ENCODE measurements around the gene CDH4.

Gene CDH4

DNA sequence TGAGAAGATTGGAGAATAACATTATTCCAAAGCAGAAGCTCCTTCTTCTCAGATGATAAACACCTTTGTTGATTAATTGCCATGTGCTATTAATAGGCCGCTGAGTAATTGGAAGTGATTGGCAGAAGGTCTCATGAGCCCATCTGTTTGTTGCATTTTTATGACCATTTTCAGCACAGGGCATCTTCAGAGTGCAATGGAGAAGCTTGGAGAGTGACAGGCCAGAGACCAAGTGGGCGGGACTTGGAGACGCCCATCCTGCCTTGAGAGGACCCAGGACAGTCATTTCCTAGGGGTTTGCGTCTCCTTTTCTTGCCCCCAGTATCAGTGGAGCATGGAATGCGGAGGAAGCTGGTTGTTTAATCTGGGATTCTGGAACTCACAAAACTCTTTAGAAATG is 89.5 kb downstream of the CDH4 start:
- no peak overlapping the region for H3K27ac ChIP-seq (ENCODE audit: low read depth, low read length)
- no peak overlapping the region for H2AFZ ChIP-seq (ENCODE audit: low read depth, low read length, severe bottlenecking)
- no peaks in the 10 kb centered on the region for H3K36me3 ChIP-seq (ENCODE audit: low read length)
- no peak overlapping the region for H3K9ac ChIP-seq (ENCODE audit: low read length)
- no peak overlapping the region for H3K4me3 ChIP-seq (ENCODE audit: insufficient read depth, low read length, poor library complexity, severe bottlenecking)
- no peak for TF ChIP-seq EZH2phosphoT487 (conservative IDR thresholded peaks at IDR 0.05; ENCODE audit: low read length)
- TF ChIP-seq, protein P1, sequence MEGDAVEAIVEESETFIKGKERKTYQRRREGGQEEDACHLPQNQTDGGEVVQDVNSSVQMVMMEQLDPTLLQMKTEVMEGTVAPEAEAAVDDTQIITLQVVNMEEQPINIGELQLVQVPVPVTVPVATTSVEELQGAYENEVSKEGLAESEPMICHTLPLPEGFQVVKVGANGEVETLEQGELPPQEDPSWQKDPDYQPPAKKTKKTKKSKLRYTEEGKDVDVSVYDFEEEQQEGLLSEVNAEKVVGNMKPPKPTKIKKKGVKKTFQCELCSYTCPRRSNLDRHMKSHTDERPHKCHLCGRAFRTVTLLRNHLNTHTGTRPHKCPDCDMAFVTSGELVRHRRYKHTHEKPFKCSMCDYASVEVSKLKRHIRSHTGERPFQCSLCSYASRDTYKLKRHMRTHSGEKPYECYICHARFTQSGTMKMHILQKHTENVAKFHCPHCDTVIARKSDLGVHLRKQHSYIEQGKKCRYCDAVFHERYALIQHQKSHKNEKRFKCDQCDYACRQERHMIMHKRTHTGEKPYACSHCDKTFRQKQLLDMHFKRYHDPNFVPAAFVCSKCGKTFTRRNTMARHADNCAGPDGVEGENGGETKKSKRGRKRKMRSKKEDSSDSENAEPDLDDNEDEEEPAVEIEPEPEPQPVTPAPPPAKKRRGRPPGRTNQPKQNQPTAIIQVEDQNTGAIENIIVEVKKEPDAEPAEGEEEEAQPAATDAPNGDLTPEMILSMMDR (IDR thresholded peaks at IDR 0.05; ENCODE audit: insufficient read depth, low read length, poor library complexity, severe bottlenecking), result no peak
- H3F3A ChIP-seq (ENCODE audit: insufficient read depth), result no peaks in the 10 kb centered on the region
- H3K27me3 ChIP-seq (ENCODE audit: low read length), result no peaks in the 10 kb centered on the region
- no peaks in the 10 kb centered on the region for H3K9me2 ChIP-seq (replicated peaks; ENCODE audit: insufficient read depth, low read length)
- H3K9me3 ChIP-seq (ENCODE audit: insufficient read depth, low read length), result no peaks in the 10 kb centered on the region
- no peaks in the 10 kb centered on the region for H4K20me1 ChIP-seq (ENCODE audit: low read depth, low read length)
- no peak overlapping the region for H3K4me2 ChIP-seq (ENCODE audit: low read depth, low read length, poor library complexity, severe bottlenecking)
- no peaks in the 10 kb centered on the region for H3K79me2 ChIP-seq (ENCODE audit: insufficient read depth, low read length)

DNA sequence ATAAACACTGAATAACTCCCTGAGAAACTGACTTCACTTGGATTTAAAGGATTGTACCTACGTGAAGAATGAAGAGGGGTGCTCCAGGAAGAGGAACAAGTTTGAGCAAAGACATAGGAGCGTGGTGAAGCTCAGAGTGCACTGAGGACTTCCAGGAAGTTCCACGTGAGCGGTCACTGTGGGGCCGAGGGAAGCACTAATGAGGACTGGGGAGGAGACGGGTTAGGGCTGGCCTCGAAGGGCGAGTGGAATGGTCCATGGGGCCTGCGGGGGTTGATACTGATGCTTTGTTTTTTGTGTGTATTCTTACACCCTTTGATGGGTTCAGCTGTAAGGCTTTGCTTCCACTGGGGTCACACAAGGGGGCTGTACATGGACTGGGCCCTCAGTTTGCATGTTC is 91.9 kb downstream of the CDH4 start:
- no peak overlapping the region for H2AFZ ChIP-seq (ENCODE audit: low read depth, low read length, severe bottlenecking)
- H3K4me3 ChIP-seq (ENCODE audit: insufficient read depth, low read length, poor library complexity, severe bottlenecking), result no peak overlapping the region
- no peak overlapping the region for H3K9ac ChIP-seq (ENCODE audit: low read length)
- no peaks in the 10 kb centered on the region for H4K20me1 ChIP-seq (ENCODE audit: low read depth, low read length)
- H3K4me2 ChIP-seq (ENCODE audit: low read depth, low read length, poor library complexity, severe bottlenecking), result no peak overlapping the region
- H3K9me2 ChIP-seq (replicated peaks; ENCODE audit: insufficient read depth, low read length), result no peaks in the 10 kb centered on the region
- no peaks in the 10 kb centered on the region for H3K36me3 ChIP-seq (ENCODE audit: low read length)
- TF ChIP-seq, protein P1 (IDR thresholded peaks at IDR 0.05; ENCODE audit: insufficient read depth, low read length, poor library complexity, severe bottlenecking), result no peak
- no peak for TF ChIP-seq EZH2phosphoT487 (conservative IDR thresholded peaks at IDR 0.05; ENCODE audit: low read length)
- no peaks in the 10 kb centered on the region for H3K79me2 ChIP-seq (ENCODE audit: insufficient read depth, low read length)
- no peaks in the 10 kb centered on the region for H3K9me3 ChIP-seq (ENCODE audit: insufficient read depth, low read length)
- no peaks in the 10 kb centered on the region for H3F3A ChIP-seq (ENCODE audit: insufficient read depth)
- no peak overlapping the region for H3K27ac ChIP-seq (ENCODE audit: low read depth, low read length)
- H3K27me3 ChIP-seq (ENCODE audit: low read length), result peaks cover 1% of the 10 kb centered on the region; the same call in 1 of the 2 replicates

DNA sequence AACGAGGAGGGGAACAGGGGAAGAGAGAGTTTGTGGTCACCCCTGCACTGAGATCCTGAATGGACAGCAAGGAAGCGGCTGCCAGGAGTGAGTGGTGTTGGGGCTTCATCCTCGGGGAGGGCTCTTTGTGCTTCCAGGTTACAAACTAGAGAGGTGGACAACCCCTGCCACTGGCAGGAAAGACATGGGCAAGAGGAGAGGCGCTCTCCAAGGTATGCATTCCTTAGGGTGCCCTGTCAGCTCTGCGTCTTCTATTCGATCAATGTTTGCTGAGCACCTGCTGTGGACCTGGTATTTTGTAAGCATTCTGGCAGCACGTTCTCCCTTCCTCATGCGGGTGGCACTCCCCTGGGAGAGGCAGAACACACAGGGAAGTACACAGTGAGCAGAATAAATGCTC is 93.6 kb downstream of the CDH4 start:
- Histone ChIP-seq H3K9ac (ENCODE audit: low read length) (no peak overlapping the region), H3K27me3 (ENCODE audit: low read length) (peaks cover 3% of the 10 kb centered on the region; the same call in 1 of the 2 replicates), H3K9me2 (replicated peaks; ENCODE audit: insufficient read depth, low read length) (no peaks in the 10 kb centered on the region), H3K27ac (ENCODE audit: low read depth, low read length) (no peak overlapping the region), H3K9me3 (ENCODE audit: insufficient read depth, low read length) (no peaks in the 10 kb centered on the region), H3K36me3 (ENCODE audit: low read length) (no peaks in the 10 kb centered on the region), H2AFZ (ENCODE audit: low read depth, low read length, severe bottlenecking) (no peak overlapping the region), H4K20me1 (ENCODE audit: low read depth, low read length) (no peaks in the 10 kb centered on the region), H3F3A (ENCODE audit: insufficient read depth) (no peaks in the 10 kb centered on the region), H3K4me3 (ENCODE audit: insufficient read depth, low read length, poor library complexity, severe bottlenecking) (no peak overlapping the region), H3K79me2 (ENCODE audit: insufficient read depth, low read length) (no peaks in the 10 kb centered on the region), H3K4me2 (ENCODE audit: low read depth, low read length, poor library complexity, severe bottlenecking) (no peak overlapping the region)
- TF ChIP-seq EZH2phosphoT487 (conservative IDR thresholded peaks at IDR 0.05; ENCODE audit: low read length), result no peak
- TF ChIP-seq, protein P1 (IDR thresholded peaks at IDR 0.05; ENCODE audit: insufficient read depth, low read length, poor library complexity, severe bottlenecking), result no peak
